Measurements from ENCODE around the gene MPP7. TPM values are rescaled to one million over a fixed set of nuclear protein-coding genes. Genes with fewer than 3 reads are reported as not detected.

Gene MPP7
- total RNA-seq, 1 donor, result 2.2 TPM

DNA sequence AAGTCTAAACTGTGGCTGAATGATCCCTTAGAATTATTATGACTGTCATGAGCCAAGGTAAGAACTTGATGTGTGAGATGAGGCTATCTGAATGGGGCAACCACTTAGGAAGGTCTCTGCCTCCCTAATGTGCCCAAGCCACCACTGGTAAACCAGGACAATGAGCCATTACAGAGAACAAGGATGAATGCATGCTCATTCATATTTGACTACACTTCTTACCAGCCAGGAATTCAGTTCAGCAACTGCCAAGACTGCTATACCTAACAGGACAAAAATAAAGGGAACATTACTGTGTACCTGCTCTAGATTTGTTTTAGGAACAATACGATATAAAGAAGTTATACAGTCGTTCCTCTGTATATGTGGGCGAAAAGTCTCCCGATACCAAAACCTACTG is 23.0 kb downstream of the MPP7 start:
- Histone ChIP-seq H3K36me3 (ENCODE audit: insufficient read depth, low read length) (no peaks in the 10 kb centered on the region), H3K9me3 (ENCODE audit: low read depth, low read length) (no peaks in the 10 kb centered on the region), H3K79me2 (ENCODE audit: insufficient read depth, low read length) (no peaks in the 10 kb centered on the region), H3K4me3 (ENCODE audit: insufficient read depth, low read length) (no peak overlapping the region), H3K4me2 (ENCODE audit: insufficient read depth, low read length) (no peak overlapping the region), H3K4me1 (ENCODE audit: insufficient read depth, low read length) (peaks cover 20% of the 10 kb centered on the region), H3K27me3 (ENCODE audit: insufficient read depth, low read length) (no peaks in the 10 kb centered on the region), H3K27ac (ENCODE audit: low read depth, low read length) (peak overlapping the region; percentile 78), H2AFZ (ENCODE audit: low read length) (peak overlapping the region; percentile 49), H4K20me1 (ENCODE audit: insufficient read depth, low read length) (no peaks in the 10 kb centered on the region)
- no peak for DNase-seq (ENCODE audit: insufficient read length, low spot score, missing footprints)
- TF ChIP-seq, protein P1, sequence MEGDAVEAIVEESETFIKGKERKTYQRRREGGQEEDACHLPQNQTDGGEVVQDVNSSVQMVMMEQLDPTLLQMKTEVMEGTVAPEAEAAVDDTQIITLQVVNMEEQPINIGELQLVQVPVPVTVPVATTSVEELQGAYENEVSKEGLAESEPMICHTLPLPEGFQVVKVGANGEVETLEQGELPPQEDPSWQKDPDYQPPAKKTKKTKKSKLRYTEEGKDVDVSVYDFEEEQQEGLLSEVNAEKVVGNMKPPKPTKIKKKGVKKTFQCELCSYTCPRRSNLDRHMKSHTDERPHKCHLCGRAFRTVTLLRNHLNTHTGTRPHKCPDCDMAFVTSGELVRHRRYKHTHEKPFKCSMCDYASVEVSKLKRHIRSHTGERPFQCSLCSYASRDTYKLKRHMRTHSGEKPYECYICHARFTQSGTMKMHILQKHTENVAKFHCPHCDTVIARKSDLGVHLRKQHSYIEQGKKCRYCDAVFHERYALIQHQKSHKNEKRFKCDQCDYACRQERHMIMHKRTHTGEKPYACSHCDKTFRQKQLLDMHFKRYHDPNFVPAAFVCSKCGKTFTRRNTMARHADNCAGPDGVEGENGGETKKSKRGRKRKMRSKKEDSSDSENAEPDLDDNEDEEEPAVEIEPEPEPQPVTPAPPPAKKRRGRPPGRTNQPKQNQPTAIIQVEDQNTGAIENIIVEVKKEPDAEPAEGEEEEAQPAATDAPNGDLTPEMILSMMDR (IDR thresholded peaks at IDR 0.05; ENCODE audit: extremely low read depth, low read depth, low read length), result no peak

DNA sequence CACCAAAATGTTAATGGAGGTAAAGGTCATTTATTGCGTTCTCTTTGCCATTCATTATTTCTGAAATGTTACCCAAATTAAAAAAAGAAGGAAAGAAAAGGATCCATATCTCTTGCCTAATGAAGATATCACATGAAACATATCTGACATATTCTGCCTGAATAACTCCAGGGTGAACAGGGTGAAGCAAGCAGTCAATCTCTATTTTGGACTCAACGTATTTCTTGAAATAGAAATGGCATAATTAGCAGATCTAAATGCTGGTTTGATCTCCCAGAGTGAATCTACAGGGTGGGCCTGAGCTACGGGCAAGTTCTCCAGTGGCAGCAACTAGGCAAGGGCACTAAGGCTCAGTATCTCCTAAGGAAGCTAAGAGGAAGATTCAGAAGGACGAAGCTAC is 24.0 kb downstream of the MPP7 start:
- Histone ChIP-seq H4K20me1 (ENCODE audit: insufficient read depth, low read length) (no peaks in the 10 kb centered on the region), H2AFZ (ENCODE audit: low read length) (no peak overlapping the region), H3K4me2 (ENCODE audit: insufficient read depth, low read length) (no peak overlapping the region), H3K9me3 (ENCODE audit: low read depth, low read length) (no peaks in the 10 kb centered on the region), H3K79me2 (ENCODE audit: insufficient read depth, low read length) (no peaks in the 10 kb centered on the region), H3K4me1 (ENCODE audit: insufficient read depth, low read length) (peaks cover 20% of the 10 kb centered on the region), H3K4me3 (ENCODE audit: insufficient read depth, low read length) (no peak overlapping the region), H3K27ac (ENCODE audit: low read depth, low read length) (no peak overlapping the region), H3K27me3 (ENCODE audit: insufficient read depth, low read length) (no peaks in the 10 kb centered on the region), H3K36me3 (ENCODE audit: insufficient read depth, low read length) (no peaks in the 10 kb centered on the region)
- TF ChIP-seq, protein P1 (IDR thresholded peaks at IDR 0.05; ENCODE audit: extremely low read depth, low read depth, low read length), result no peak
- no peak for DNase-seq (ENCODE audit: insufficient read length, low spot score, missing footprints)

DNA sequence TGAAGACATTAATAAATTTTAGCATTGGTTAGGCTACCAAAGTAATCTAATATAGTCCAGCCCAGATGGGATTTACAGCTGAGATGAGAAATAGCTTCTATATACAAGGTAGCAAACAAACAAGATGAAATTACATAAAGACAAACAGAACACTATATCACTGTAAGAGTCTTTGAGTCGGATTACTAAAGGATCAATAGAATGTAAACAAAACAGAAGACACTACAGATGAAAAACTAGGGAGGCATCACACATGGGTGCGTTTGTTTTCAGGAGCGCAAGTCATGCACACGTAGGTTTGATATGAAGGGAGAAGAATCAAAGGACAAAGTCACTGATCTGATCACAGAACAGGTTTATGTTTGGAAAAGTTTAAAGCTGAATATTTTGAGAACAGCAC is 26.5 kb downstream of the MPP7 start:
- Histone ChIP-seq H3K36me3 (ENCODE audit: insufficient read depth, low read length) (no peaks in the 10 kb centered on the region), H2AFZ (ENCODE audit: low read length) (no peak overlapping the region), H3K4me1 (ENCODE audit: insufficient read depth, low read length) (peaks cover 17% of the 10 kb centered on the region), H3K27ac (ENCODE audit: low read depth, low read length) (no peak overlapping the region), H3K9me3 (ENCODE audit: low read depth, low read length) (no peaks in the 10 kb centered on the region), H3K79me2 (ENCODE audit: insufficient read depth, low read length) (no peaks in the 10 kb centered on the region), H3K4me2 (ENCODE audit: insufficient read depth, low read length) (no peak overlapping the region), H3K27me3 (ENCODE audit: insufficient read depth, low read length) (no peaks in the 10 kb centered on the region), H3K4me3 (ENCODE audit: insufficient read depth, low read length) (no peak overlapping the region), H4K20me1 (ENCODE audit: insufficient read depth, low read length) (no peaks in the 10 kb centered on the region)
- TF ChIP-seq, protein P1 (IDR thresholded peaks at IDR 0.05; ENCODE audit: extremely low read depth, low read depth, low read length), result no peak
- DNase-seq (ENCODE audit: insufficient read length, low spot score, missing footprints), result no peak

DNA sequence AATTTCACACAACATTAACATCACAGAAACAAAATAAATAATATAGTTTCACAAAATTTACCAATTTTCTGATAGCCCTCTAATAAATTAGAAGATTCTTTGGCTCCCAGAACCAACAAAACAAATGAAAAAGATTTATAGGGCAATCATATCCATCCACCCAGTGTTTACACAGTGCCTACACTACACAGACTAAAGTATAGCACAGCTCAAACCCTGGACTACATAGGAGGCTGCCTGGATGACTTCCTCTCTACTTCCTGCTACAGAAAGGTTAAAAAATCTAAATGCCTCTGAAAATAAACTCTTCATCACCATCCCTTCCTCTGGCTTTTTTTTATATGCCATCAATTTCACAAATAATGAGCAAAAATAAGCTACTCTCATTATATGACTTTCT is 28.4 kb downstream of the MPP7 start:
- Histone ChIP-seq H3K4me1 (ENCODE audit: insufficient read depth, low read length) (no peaks in the 10 kb centered on the region), H3K36me3 (ENCODE audit: insufficient read depth, low read length) (no peaks in the 10 kb centered on the region), H3K79me2 (ENCODE audit: insufficient read depth, low read length) (no peaks in the 10 kb centered on the region), H3K4me3 (ENCODE audit: insufficient read depth, low read length) (no peak overlapping the region), H3K4me2 (ENCODE audit: insufficient read depth, low read length) (no peak overlapping the region), H3K27me3 (ENCODE audit: insufficient read depth, low read length) (peaks cover 2% of the 10 kb centered on the region), H4K20me1 (ENCODE audit: insufficient read depth, low read length) (no peaks in the 10 kb centered on the region), H2AFZ (ENCODE audit: low read length) (no peak overlapping the region), H3K9me3 (ENCODE audit: low read depth, low read length) (no peaks in the 10 kb centered on the region), H3K27ac (ENCODE audit: low read depth, low read length) (no peak overlapping the region)
- no peak for DNase-seq (ENCODE audit: insufficient read length, low spot score, missing footprints)
- TF ChIP-seq, protein P1 (IDR thresholded peaks at IDR 0.05; ENCODE audit: extremely low read depth, low read depth, low read length), result no peak
